ENCODE results near the gene ST8SIA6. TPM values are rescaled to one million over a fixed set of nuclear protein-coding genes. Genes with fewer than 3 reads are reported as not detected.
"Not testable (repeated sequence)": the region's sequence is repeated elsewhere in the genome, so short reads cannot be mapped to it uniquely, and the experiment has no call there.

The ST8SIA6 gene
- polyA plus RNA-seq, 3 donors from 2014 or later: 2.1 to 19.0 (median 16.4) TPM

GRCh38 chr10:17321957-17322356 lies 132.4 kb downstream of the ST8SIA6 start:
- peak overlapping the region in 1 of 6 donors; percentile 26 for H3K27ac Mint-ChIP-seq

GRCh38 chr10:17316488-17317170 lies 137.8 kb downstream of the ST8SIA6 start:
- Mint-ChIP-seq H3K27me3 (ENCODE audit: low read depth in 3 of 3) (peaks cover 0 to 2% (median 0%) of the 10 kb centered on the region in 3 donors), H3K36me3 (peaks cover 9 to 15% (median 15%) of the 10 kb centered on the region in 3 donors), H3K4me1 (no peaks in the 10 kb centered on the region), H3K4me3 (no peak overlapping the region), H3K27ac (no peak overlapping the region), H3K9me3 (no peaks in the 10 kb centered on the region)
- no peak for DNase-seq

More at GRCh38 chr10:17321957-17322356, 132.4 kb downstream of the ST8SIA6 start:
- H3K27me3 Mint-ChIP-seq (ENCODE audit: low read depth in 3 of 3); H3K4me1 Mint-ChIP-seq; DNase-seq; H3K4me3 Mint-ChIP-seq; H3K9me3 Mint-ChIP-seq: not testable (repeated sequence)
- peaks cover 9 to 18% (median 15%) of the 10 kb centered on the region in 3 donors for H3K36me3 Mint-ChIP-seq

- no peaks in the 10 kb centered on the region for H3K4me1 Mint-ChIP-seq
- H3K9me3 Mint-ChIP-seq: no peaks in the 10 kb centered on the region
- peaks cover 0 to 11% (median 0%) of the 10 kb centered on the region in 3 donors for H3K36me3 Mint-ChIP-seq
- peaks cover 0 to 4% (median 0%) of the 10 kb centered on the region in 3 donors for H3K27me3 Mint-ChIP-seq (ENCODE audit: low read depth in 3 of 3)
- no peak overlapping the region for H3K27ac Mint-ChIP-seq
- no peak overlapping the region for H3K4me3 Mint-ChIP-seq
- no peak for DNase-seq
Measured at GRCh38 chr10:17309435-17309834, 145.0 kb downstream of the ST8SIA6 start.

- Mint-ChIP-seq H3K4me1 (no peaks in the 10 kb centered on the region), H3K36me3 (peaks cover 0 to 10% (median 0%) of the 10 kb centered on the region in 3 donors), H3K27me3 (ENCODE audit: low read depth in 3 of 3) (peaks cover 0 to 2% (median 0%) of the 10 kb centered on the region in 3 donors), H3K4me3 (no peak overlapping the region), H3K27ac (no peak overlapping the region), H3K9me3 (no peaks in the 10 kb centered on the region)
- no peak for DNase-seq
Measured at GRCh38 chr10:17307123-17307522, 147.3 kb downstream of the ST8SIA6 start.

- no peak for DNase-seq
- Mint-ChIP-seq H3K4me1 (no peaks in the 10 kb centered on the region), H3K9me3 (no peaks in the 10 kb centered on the region), H3K4me3 (no peak overlapping the region), H3K27ac (no peak overlapping the region), H3K27me3 (ENCODE audit: low read depth in 3 of 3) (peaks cover 7 to 13% (median 8%) of the 10 kb centered on the region in 3 donors), H3K36me3 (no peaks in the 10 kb centered on the region)
Measured at GRCh38 chr10:17292375-17292774, 162.0 kb downstream of the ST8SIA6 start.

GRCh38 chr10:17290226-17290625 lies 164.2 kb downstream of the ST8SIA6 start:
- Mint-ChIP-seq H3K4me3 (no peak overlapping the region), H3K4me1 (no peaks in the 10 kb centered on the region), H3K27me3 (ENCODE audit: low read depth in 3 of 3) (peaks cover 7 to 13% (median 7%) of the 10 kb centered on the region in 3 donors), H3K27ac (no peak overlapping the region), H3K9me3 (peaks cover 0 to 1% (median 0%) of the 10 kb centered on the region in 6 donors), H3K36me3 (no peaks in the 10 kb centered on the region)
- DNase-seq: peak; percentile 2 to 13 (median 3)

- no peak overlapping the region for H3K4me3 Mint-ChIP-seq
- no peak for DNase-seq
- H3K36me3 Mint-ChIP-seq: no peaks in the 10 kb centered on the region
- no peaks in the 10 kb centered on the region for H3K4me1 Mint-ChIP-seq
- peaks cover 0 to 1% (median 0%) of the 10 kb centered on the region in 6 donors for H3K9me3 Mint-ChIP-seq
- H3K27me3 Mint-ChIP-seq (ENCODE audit: low read depth in 3 of 3): peaks cover 7 to 13% (median 7%) of the 10 kb centered on the region in 3 donors
- no peak overlapping the region for H3K27ac Mint-ChIP-seq
Measured at GRCh38 chr10:17289763-17290162, 164.6 kb downstream of the ST8SIA6 start.

- DNase-seq: no peak
- Mint-ChIP-seq H3K27me3 (ENCODE audit: low read depth in 3 of 3) (peaks cover 7 to 13% (median 9%) of the 10 kb centered on the region in 3 donors), H3K27ac (no peak overlapping the region), H3K36me3 (peaks cover 0 to 4% (median 0%) of the 10 kb centered on the region in 3 donors), H3K4me1 (no peaks in the 10 kb centered on the region), H3K4me3 (no peak overlapping the region), H3K9me3 (peaks cover 0 to 3% (median 2%) of the 10 kb centered on the region in 6 donors)
Measured at GRCh38 chr10:17286562-17287550, 167.5 kb downstream of the ST8SIA6 start.

- no peak for DNase-seq
- H3K27ac Mint-ChIP-seq: no peak overlapping the region
- H3K27me3 Mint-ChIP-seq (ENCODE audit: low read depth in 3 of 3): peaks cover 0 to 4% (median 1%) of the 10 kb centered on the region in 3 donors
- H3K4me1 Mint-ChIP-seq: no peaks in the 10 kb centered on the region
- H3K9me3 Mint-ChIP-seq: peaks cover 0 to 12% (median 2%) of the 10 kb centered on the region in 6 donors
- no peak overlapping the region for H3K4me3 Mint-ChIP-seq
- peaks cover 3 to 10% (median 10%) of the 10 kb centered on the region in 3 donors for H3K36me3 Mint-ChIP-seq
Measured at GRCh38 chr10:17282311-17282710, 172.1 kb downstream of the ST8SIA6 start.

- H3K4me1 Mint-ChIP-seq: no peaks in the 10 kb centered on the region
- H3K9me3 Mint-ChIP-seq: peaks cover 0 to 12% (median 3%) of the 10 kb centered on the region in 6 donors
- H3K36me3 Mint-ChIP-seq: peaks cover 3 to 10% (median 10%) of the 10 kb centered on the region in 3 donors
- no peak for DNase-seq
- no peak overlapping the region for H3K4me3 Mint-ChIP-seq
- H3K27me3 Mint-ChIP-seq (ENCODE audit: low read depth in 3 of 3): peaks cover 3 to 4% (median 4%) of the 10 kb centered on the region in 3 donors
- no peak overlapping the region for H3K27ac Mint-ChIP-seq
Measured at GRCh38 chr10:17278607-17279240, 175.7 kb downstream of the ST8SIA6 start.

GRCh38 chr10:17276756-17277424 lies 177.5 kb downstream of the ST8SIA6 start:
- Mint-ChIP-seq H3K27me3 (ENCODE audit: low read depth in 3 of 3) (peaks cover 3 to 10% (median 4%) of the 10 kb centered on the region in 3 donors), H3K27ac (no peak overlapping the region), H3K4me1 (no peaks in the 10 kb centered on the region), H3K9me3 (peaks cover 0 to 9% (median 2%) of the 10 kb centered on the region in 6 donors), H3K36me3 (peaks cover 3 to 10% (median 7%) of the 10 kb centered on the region in 3 donors), H3K4me3 (no peak overlapping the region)
- DNase-seq: no peak

GRCh38 chr10:17273403-17273802 lies 181.0 kb downstream of the ST8SIA6 start:
- peaks cover 2 to 10% (median 7%) of the 10 kb centered on the region in 3 donors for H3K27me3 Mint-ChIP-seq (ENCODE audit: low read depth in 3 of 3)
- H3K4me3 Mint-ChIP-seq: no peak overlapping the region
- H3K4me1 Mint-ChIP-seq: no peaks in the 10 kb centered on the region
- no peak for DNase-seq
- no peak overlapping the region for H3K27ac Mint-ChIP-seq
- peaks cover 0 to 6% (median 0%) of the 10 kb centered on the region in 3 donors for H3K36me3 Mint-ChIP-seq
- peaks cover 0 to 2% (median 0%) of the 10 kb centered on the region in 6 donors for H3K9me3 Mint-ChIP-seq

- Mint-ChIP-seq H3K9me3 (peaks cover 0 to 2% (median 0%) of the 10 kb centered on the region in 6 donors), H3K4me3 (no peak overlapping the region), H3K4me1 (no peaks in the 10 kb centered on the region), H3K27me3 (ENCODE audit: low read depth in 3 of 3) (peaks cover 2 to 12% (median 9%) of the 10 kb centered on the region in 3 donors), H3K36me3 (peaks cover 0 to 2% (median 0%) of the 10 kb centered on the region in 3 donors), H3K27ac (no peak overlapping the region)
- no peak for DNase-seq
Measured at GRCh38 chr10:17272648-17273047, 181.7 kb downstream of the ST8SIA6 start.

All from immature natural killer cell (primary cell).